ENCODE data around the gene FXR1.
A peak's percentile ranks its signal among the peaks of the same experiment; 100 is the strongest.
"Not testable (repeated sequence)": the region's sequence is repeated elsewhere in the genome, so short reads cannot be mapped to it uniquely, and the experiment has no call there.

The FXR1 gene

DNA sequence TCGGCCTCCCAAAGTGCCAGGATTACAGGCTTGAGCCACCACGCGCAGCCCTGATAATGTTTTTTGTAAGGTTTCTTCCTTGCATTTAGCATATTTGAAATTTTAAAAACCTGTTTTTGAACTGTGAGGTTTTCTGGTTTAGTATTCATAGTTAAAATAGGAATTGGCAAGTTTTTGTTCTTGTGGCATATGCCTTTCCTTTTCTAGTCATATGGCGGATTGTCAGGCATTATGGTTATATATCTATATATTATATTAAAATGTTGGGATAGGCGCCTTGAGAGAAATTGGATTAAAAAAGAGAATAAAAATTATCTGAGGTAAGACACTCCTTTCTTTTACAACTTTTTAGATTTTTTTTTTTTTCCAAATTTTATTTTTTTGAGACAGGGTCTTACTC, 28.4 kb downstream of the FXR1 start:
- DNase-seq: no peak

DNA sequence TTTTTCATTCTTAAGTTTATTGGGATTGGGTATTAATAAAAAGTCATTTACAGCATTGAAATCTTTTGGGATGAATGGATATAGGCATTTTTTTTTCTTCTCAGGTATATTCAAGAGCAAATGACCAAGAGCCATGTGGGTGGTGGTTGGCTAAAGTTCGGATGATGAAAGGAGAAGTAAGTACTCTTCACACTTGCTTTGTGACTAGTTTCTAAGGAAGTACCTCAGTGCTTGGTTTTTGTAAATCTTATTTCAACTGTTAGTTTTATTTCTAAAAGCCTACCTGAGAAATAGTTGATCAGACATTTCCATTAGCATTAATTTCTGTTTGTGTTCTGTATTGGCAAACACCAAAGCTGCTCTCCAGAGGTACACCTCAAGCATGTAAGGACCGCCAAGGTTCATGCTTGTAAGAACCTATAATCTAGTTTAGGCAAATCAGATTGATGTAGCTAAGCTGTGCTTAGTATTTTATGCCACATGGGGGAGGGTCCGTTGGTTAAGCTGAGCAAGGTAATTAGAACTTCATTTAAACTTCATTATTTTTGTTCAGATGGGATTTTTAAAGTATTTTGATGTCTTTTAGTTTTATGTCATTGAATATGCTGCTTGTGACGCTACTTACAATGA, 35.4 kb downstream of the FXR1 start:
- no peak for DNase-seq

DNA sequence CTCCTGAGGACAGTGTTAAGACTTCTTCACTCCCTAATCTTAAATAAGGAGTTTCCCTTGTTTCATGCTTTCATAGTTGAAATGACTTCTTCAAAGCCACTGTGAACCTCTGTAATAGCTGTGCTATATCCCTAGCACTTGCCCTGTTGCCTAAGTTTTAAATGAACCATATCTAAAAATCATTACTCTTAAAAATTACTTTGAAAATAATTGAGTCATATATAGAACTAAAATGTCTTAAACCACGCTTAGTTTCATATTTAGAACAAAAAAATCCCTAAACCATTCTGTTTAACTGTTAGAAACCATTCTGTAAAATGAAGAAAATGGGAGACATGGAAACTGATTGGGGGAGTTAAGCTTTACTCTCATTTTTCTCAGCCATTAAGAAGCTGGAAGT, 47.2 kb downstream of the FXR1 start:
- no peak for DNase-seq

DNA sequence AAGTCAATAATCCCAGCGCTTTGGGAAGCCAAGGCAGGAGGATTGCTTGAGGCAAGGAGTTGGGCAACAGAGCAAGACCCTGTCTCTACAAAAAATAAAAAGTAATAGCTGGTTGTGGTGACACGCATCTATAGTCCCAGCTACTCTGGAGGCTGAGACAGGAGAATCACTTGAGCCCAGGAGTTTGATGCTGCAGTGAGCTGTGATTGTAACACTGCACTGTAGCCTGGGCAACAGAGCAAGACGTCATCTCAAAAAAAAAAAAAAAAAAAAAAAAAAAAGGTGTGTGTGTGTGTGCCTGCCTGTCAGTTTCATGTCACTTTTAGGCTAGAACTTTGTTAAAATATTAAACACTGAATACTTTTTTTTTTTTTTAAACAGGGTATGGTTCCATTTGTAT, 48.6 kb downstream of the FXR1 start:
- DNase-seq: no peak

DNA sequence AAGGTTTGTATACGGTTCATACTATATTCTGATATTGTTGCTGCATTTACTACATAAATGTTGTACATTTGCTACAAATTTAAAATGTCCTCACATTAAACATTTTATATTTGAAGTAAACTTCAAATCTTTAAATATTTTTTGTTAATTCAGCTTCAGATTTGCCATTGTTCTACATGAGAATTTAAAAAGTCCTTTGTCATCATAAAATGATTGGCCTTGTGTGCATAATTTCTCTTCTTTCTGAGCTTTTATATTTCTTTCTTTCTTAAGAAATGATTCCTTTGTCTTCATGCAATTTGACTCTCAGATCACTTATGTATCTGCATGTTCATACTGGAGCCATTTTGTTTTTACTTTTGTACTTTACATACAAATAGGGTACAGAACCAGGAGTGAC, 49.1 kb downstream of the FXR1 start:
- no peak for DNase-seq

DNA sequence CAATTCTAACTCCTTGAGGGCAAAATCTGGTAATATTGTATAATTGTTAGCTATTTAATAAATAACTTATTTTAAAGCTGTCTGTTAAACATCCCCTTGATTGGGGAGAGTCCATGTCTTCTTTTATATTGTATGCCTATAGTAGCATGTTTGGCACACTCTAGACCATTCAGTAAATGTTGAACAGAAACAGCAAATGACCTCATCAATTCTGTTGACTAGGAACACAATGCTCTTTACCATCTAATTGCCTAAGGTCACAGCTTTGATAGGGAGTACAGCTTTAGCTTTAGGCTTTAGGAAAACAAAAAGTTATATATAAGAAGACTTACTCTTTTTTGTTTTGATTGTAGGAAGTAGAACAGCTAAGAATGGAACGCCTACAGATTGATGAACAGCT, 50.1 kb downstream of the FXR1 start:
- DNase-seq: no peak

DNA sequence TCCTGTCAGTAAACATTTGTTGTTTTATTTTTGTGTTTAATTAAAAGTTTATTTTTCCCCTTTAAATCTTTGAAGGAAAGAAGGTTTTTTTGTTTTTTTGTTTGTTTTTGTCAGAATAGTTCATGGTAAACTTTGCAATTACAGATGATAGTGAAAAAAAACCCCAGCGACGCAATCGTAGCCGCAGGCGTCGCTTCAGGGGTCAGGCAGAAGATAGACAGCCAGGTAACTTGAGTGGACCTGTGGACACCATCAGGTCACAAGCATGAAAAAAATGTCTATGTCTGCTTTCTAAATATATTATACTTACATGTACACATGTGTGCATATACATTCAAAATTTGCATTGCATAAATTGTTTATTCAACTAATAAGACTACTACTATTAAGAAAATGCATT, 58.5 kb downstream of the FXR1 start:
- no peak for DNase-seq

DNA sequence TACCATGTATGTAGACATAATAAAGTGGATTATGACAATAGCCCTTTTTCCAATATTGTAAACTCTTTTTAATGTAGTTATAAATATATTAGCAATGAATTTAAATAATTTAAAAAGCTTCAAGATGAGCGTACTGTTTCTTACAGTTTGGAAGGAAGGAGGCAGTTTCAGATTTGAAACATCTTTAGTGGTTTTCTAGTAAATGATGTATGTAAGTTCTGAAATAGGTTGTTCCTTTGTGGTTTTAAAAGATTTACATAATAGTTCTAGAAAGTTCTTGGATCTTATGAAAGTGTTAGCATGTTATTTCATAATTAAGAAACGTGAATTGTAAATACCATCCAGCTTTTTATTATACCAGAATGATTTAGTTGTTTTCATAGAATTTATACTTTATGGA, 61.1 kb downstream of the FXR1 start:
- no peak for DNase-seq

DNA sequence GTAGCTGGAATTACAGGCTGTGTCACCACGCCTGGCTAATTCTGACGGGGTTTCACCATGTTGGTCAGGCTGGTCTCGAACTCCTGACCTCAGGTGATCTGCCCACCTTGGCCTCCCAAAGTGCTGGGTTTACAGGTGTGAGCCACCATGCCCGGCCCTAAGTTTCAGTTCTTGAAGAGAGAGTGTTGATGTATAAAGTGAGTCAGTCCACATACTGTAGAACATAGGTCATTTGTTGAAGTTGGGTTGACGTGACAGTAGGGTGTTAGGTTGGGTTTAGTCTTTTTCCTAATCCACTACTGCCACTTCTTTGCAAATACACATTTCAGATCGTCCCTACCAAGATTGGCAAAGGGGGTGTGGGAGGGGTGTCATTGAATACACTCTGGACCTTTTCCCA, 61.8 kb downstream of the FXR1 start:
- no peak for DNase-seq

DNA sequence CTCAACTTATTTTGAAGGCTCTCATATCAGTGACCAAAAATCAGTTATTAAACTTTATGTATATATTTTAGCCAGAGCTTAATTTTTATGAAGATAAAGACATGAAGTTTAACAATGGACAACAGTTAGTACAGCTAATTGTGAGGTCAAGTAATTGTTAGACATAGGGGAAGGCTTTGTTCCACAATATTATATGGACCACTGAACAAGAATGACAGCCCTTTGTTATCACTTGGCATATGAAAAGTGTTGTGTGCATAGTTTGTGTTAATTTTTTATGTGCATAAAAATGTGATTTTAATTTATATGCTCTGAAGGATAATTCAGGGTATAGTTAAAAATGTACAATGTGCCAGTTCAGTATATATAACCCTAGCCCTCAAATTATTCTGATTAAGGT, 65.0 kb downstream of the FXR1 start:
- no peak for DNase-seq

DNA sequence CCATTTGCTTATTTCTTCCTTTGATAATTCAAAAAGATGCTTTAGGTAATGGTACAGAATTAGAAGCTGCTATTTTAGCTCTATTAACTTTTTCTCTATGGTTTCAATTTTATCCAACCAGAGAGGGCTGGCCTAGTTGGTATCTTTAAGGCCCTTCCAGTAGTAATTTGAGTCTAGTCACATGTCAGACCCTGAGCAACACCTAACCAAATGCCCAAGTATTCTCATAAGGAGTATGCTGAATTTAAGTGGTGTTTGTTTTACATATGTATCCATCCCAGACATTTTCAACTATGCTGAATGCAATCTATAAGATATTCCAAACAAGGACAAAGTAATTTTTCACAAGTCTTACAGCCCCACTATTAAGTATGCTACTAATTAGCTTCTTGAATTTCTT, 67.5 kb downstream of the FXR1 start:
- DNase-seq: no peak

DNA sequence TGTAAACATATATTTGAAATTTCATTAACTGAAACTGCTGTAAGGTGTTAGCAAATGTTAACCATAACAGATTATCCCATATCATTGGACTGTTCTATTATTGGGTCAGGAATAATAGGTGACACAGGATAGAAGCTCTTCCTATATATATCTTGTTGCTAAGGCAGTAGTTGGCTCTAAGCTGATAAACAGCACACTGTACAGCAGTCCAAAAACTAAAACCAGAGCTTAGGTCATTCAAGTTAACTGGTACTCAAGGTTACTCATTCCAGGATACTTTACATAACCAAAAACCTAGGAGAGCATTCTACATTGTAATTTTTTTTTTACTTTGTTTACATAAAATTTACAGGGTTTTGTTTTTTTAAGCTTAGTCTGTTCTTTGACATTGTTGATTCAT, 68.1 kb downstream of the FXR1 start:
- no peak for DNase-seq

DNA sequence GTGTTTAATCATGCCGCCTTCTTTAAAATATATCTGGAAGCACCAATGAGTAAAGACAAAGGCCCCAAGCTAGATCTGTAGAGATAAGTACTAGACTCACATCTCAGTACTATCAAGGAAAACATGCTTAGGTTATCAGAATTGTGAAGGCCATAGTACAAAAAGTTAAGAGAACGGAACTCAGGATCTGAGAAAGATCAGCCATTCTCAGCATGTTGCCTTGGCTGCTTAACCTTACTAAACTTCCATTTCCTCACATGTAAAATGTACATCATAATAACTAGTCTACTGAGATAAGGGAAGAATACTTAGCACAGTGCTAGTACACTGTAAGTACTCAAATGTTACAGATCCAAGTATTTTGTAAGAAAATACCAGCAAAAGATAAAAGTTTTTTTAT, 69.4 kb downstream of the FXR1 start:
- no peak for DNase-seq

DNA sequence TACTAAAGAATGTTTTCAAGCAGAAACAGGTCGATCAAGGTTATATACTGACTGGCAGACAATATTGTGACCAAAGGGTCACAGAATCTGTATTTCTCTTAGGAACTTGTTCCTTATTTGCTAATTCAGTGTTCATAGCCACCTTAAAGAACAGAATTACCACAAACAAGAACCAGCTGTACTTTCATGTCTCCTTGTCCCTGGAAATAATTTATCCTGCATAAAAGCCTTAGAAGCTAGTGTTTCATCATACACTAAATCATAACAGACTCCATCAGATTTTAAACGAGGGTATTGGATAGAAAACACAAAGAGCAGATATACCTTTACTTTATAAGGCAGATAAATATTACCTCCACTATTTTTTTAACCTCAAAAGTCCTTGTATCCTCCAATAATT, 70.7 kb downstream of the FXR1 start:
- no peak for DNase-seq

DNA sequence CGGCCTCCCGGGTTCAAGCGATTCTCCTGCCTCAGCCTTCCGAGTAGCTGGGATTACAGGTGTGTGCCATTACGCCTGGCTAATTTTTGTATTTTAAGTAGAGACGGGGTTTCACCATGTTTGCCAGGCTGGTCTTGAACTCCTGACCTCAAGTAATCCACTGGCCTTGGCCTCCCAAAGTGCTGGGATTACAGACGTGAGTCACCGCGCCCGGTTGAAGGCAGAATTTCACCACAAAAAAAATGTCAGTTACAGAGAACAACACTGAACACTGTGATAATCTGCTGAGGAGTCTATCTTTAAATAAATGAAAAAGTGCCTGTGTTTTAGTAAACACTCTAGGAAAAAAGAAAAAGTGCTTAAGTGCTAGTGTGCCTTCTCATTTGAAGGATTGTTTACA, 73.9 kb downstream of the FXR1 start:
- DNase-seq: not testable (repeated sequence)

DNA sequence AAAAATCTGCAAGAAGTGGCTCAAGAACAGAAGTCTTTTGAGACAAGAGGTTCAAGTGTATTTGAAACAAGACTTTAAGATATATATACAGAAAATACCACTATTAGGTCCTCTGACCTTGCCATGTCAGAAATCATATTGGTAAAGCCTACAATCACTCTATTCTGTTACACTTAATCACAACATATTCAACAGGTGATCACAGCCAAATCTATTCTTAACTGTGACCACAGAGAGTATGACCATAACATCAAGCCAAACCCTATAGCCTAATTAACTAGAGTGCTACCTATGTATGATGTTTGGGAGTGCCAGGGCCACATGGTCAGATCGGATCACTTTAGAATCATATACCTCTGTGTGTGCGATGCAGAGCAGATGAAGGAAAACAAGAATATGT, 74.9 kb downstream of the FXR1 start:
- DNase-seq: no peak

DNA sequence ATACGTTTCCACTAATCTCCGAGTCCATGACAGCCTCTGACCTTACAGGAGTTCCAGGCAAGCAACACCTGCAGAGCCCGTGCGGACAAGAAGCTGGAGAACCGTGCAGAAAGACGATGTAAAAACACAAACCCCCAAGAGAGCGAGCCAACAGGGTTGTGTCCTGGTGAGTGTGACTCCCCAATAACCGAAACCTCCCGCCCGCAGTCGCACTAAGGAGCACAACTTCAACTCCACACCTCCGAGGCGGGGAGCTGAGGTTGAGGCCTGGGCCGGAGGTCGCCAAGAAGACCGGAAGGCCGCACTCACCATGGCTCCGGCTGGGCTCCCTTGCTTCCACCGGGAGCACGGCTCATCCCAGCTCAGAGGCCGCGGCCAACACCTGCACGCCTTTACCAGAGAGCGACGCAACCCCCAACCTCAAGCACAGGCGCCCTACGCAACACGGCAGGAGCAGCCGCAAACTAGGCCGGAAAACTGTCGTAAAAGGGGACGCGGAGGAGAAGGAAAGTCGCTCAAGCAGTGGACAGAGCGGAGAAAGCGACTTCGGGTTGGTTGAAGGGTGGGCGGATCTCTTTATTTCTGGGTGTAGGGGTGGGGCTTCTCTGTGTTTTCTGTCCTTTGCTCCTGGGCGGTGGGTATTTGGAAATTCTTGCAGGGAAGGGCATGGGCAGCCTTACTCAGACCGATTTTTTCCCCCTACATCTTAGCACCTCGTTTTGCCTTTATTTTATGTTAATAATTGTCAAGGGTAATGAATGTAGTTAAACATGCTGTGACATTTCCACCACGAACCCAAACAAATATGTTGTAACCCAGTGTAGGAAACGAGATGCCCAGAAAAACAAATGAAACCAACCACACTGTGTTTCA, 77.1 kb downstream of the FXR1 start, which contains the start of gene DNAJC19:
TSS of gene DNAJC19 (minus strand) at position 446 of the 873 bp plus-strand sequence. CDS start at position 312, 134 bp downstream.
- peak; percentile 87 for DNase-seq

DNA sequence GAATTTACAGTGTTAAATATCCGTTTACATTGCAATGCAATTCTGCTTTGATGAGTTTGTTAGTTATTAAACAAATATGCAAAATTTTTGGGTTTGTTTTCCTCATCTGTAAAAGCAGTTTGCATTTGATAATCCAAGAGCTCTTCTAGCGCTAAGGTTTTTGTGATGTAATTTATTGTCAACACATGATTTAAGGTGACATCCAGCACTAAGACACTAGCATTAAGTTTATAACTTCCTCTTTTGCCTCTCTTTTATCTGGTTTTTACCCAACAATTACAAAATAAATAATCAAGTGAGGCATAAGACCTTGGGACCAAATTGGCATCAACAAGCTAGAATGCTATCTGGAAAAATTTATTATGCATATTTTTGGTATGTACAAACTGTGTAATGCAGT, 78.0 kb downstream of the FXR1 start:
- no peak for DNase-seq

DNA sequence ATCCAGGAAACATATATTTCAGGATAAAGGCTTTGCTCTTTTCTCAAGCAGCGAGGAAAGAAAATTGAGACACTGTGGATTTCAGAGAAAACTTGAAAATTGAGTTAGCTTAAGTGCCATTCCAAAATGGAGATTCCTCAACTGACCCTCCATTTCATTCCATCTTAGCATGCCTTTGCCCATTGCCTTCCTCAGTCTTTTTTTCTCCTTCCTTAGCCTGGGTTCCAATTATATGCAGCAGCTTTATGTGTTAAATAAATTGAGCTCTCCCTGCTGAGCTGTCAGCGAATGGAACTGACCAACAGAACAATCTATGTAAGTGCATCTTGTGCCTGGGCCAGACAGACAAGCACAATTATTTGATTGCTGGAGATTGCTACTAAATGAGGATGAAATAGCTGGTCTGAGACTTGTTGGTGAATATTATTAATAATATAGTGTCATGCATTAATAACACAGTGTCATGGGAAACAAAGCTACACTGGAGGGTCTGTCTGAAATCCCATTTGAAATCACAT, 84.0 kb downstream of the FXR1 start:
- DNase-seq: no peak

DNA sequence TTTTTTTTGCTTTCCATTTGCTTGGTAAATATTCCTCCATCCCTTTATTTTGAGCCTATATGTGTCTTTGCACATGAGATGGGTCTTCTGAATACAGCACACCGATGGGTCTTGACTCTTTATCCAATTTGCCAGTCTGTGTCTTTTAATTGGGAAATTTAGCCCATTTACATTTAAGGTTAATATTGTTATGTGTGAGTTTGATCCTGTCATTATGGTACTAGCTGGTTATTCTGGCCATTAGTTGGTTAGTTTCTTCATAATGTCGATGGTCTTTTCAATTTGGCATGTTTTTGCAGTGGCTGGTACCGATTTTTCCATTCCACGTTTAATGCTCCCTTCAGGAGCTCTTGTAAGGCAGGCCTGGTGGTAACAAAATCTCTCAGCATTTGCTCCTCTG, 89.9 kb downstream of the FXR1 start:
- DNase-seq: not testable (repeated sequence)

DNA sequence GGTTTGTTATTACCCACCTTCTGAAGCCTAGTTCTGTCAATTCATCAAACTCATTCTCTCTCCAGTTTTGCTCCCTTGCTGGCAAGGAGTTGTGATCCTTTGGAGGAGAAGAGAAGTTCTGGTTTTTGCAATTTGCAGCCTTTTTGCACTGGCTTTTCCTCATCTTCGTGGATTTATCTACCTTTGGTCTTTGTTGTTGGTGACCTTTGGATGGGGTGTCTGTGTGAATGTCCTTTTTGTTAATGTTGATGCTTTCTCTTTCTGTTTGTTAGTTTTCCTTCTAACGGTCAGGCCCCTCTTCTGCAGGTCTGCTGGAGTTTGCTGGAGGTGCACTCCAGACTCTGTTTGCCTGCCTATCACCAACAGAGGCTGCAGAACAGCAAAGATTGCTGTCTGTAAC, 91.0 kb downstream of the FXR1 start:
- DNase-seq: not testable (repeated sequence)

DNA sequence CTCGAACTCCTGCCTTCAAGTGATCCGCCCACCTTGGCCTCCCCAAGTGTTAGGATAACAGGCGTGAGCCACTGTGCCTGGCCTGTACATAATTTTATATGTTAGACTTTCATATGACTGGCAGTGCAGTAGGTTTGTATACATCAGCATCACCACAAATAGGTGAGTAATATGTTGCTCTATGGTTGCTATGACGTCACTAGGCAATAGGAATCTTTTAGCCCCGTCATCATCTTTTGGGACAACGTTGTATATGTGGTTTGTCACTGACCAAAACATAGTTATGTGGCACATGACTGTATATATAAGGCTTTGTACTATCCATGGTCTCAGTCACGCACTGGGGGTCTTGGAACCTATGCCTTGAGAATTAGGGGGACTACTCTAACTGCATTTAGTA, 94.1 kb downstream of the FXR1 start:
- DNase-seq: no peak

DNA sequence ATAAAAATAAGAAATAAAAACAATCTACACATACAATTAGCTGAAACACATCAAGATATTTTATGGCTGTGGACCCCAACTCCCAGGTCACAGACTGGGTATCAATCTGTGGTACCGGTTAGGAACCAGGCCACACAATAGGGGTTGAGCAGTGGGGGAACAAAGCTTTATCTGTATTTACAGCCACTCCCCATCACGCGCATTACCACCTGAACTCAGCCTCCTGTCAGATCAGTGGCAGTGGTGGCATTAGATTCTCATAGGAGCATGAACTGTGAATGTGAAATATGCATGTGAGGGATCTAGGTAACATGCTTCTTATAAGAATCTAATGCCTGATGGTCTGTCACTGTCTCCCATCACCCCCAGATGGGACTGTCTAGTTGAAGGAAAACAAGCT, 94.8 kb downstream of the FXR1 start:
- DNase-seq: no peak

DNA sequence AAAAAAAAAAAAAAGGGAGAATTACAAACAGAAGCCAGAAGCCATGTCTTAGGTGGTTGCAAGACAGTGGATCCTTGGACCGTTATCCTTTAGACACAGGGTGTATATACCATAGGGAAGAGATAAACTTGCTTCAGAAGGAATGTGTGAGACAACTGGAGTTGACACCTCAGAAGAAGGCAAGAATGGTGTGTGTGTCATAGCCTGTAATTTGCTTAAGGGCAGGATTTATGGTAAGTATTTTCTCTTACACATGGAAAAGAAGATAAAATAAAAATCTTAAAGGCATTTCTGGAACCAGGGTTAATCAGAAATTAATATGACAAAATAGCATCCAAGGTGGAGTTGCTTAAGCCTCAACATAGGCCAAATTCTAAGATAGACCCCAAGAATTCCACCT, 96.3 kb downstream of the FXR1 start:
- no peak for DNase-seq
